ENCODE data around the gene ENPP1. TPM values are rescaled to one million over a fixed set of nuclear protein-coding genes. Genes with fewer than 3 reads are reported as not detected.

Gene ENPP1
- polyA plus RNA-seq, 1 experiment, result 30.4 TPM

- no peak overlapping the region for H3K4me3 ChIP-seq (ENCODE audit: low read depth, low read length)
- no peaks in the 10 kb centered on the region for H3K9me3 ChIP-seq (ENCODE audit: control insufficient read depth, insufficient read depth, low read length)
- no peaks in the 10 kb centered on the region for H3K27me3 ChIP-seq (ENCODE audit: control insufficient read depth, insufficient read depth, low read length)
- POLR2A ChIA-PET, result interaction anchor here (0.6 kb wide), 1 partner anchor 15 kb away, joined by 3 read pairs; no protein-coding TSS in a partner anchor
- no peak for DNase-seq (ENCODE audit: low read depth, low spot score)
- H3K27ac ChIP-seq (ENCODE audit: low read depth, low read length), result no peak overlapping the region
- CTCF ChIA-PET, result interaction anchor here (2.4 kb wide), 1 partner anchor 145 kb away, joined by 6 read pairs; no protein-coding TSS in a partner anchor
- TF ChIP-seq, protein P1, sequence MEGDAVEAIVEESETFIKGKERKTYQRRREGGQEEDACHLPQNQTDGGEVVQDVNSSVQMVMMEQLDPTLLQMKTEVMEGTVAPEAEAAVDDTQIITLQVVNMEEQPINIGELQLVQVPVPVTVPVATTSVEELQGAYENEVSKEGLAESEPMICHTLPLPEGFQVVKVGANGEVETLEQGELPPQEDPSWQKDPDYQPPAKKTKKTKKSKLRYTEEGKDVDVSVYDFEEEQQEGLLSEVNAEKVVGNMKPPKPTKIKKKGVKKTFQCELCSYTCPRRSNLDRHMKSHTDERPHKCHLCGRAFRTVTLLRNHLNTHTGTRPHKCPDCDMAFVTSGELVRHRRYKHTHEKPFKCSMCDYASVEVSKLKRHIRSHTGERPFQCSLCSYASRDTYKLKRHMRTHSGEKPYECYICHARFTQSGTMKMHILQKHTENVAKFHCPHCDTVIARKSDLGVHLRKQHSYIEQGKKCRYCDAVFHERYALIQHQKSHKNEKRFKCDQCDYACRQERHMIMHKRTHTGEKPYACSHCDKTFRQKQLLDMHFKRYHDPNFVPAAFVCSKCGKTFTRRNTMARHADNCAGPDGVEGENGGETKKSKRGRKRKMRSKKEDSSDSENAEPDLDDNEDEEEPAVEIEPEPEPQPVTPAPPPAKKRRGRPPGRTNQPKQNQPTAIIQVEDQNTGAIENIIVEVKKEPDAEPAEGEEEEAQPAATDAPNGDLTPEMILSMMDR (IDR thresholded peaks at IDR 0.05; ENCODE audit: low read depth, low read length), result no peak
Measured at GRCh38 chr6:131840441-131840840, 32.6 kb downstream of the ENPP1 start.

- Histone ChIP-seq H3K27ac (ENCODE audit: low read depth, low read length) (no peak overlapping the region), H3K4me3 (ENCODE audit: low read depth, low read length) (no peak overlapping the region), H3K27me3 (ENCODE audit: control insufficient read depth, insufficient read depth, low read length) (no peaks in the 10 kb centered on the region), H3K9me3 (ENCODE audit: control insufficient read depth, insufficient read depth, low read length) (no peaks in the 10 kb centered on the region)
- TF ChIP-seq, protein P1 (IDR thresholded peaks at IDR 0.05; ENCODE audit: low read depth, low read length), result no peak
- DNase-seq (ENCODE audit: low read depth, low spot score), result no peak
- POLR2A ChIA-PET, result no interaction called here
- CTCF ChIA-PET, result no interaction called here
Measured at GRCh38 chr6:131840936-131841583, 33.2 kb downstream of the ENPP1 start.

DNA sequence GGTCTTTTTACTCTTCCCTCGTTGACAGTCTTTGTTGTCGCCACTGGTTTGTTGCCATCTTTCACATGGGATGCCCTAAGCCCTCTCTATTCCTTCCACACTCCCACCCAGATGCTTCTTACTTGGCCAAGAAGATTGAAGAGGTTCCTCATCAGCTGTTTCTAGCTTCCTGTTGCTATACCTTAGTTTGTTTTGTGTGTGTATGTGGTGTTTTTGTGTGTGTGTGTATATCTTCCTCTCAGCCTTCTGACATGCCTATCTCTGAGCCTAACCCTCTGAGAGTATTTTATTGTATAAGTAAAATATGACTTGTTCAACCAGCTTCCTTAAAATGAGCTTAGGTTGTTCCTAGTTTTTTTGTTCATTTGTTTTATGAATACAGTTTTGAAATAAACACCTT is 35.9 kb downstream of the ENPP1 start:
- Histone ChIP-seq H3K27ac (ENCODE audit: low read depth, low read length) (no peak overlapping the region), H3K4me3 (ENCODE audit: low read depth, low read length) (no peak overlapping the region), H3K9me3 (ENCODE audit: control insufficient read depth, insufficient read depth, low read length) (no peaks in the 10 kb centered on the region), H3K27me3 (ENCODE audit: control insufficient read depth, insufficient read depth, low read length) (no peaks in the 10 kb centered on the region)
- POLR2A ChIA-PET, result interaction anchor here (0.8 to 1.3 kb wide), 2 partner anchors 24 to 28 kb away, joined by 4 read pairs; no protein-coding TSS in a partner anchor
- CTCF ChIA-PET, result interaction anchor here (0.6 to 2.0 kb wide), 6 partner anchors 17 to 426 kb away, joined by 3 to 13 read pairs (median 5); no protein-coding TSS in a partner anchor
- no peak for DNase-seq (ENCODE audit: low read depth, low spot score)
- TF ChIP-seq, protein P1 (IDR thresholded peaks at IDR 0.05; ENCODE audit: low read depth, low read length), result no peak

- Histone ChIP-seq H3K27me3 (ENCODE audit: control insufficient read depth, insufficient read depth, low read length) (no peaks in the 10 kb centered on the region), H3K9me3 (ENCODE audit: control insufficient read depth, insufficient read depth, low read length) (no peaks in the 10 kb centered on the region), H3K4me3 (ENCODE audit: low read depth, low read length) (no peak overlapping the region), H3K27ac (ENCODE audit: low read depth, low read length) (no peak overlapping the region)
- ChIA-PET POLR2A (interaction anchor here (0.8 to 1.3 kb wide), 2 partner anchors 23 to 28 kb away, joined by 4 read pairs; no protein-coding TSS in a partner anchor), CTCF (interaction anchor here (0.6 to 2.0 kb wide), 5 partner anchors 16 to 149 kb away, joined by 3 to 13 read pairs (median 7); no protein-coding TSS in a partner anchor)
- peak; percentile 43 for DNase-seq (ENCODE audit: low read depth, low spot score)
- TF ChIP-seq, protein P1 (IDR thresholded peaks at IDR 0.05; ENCODE audit: low read depth, low read length), result no peak
Measured at GRCh38 chr6:131844243-131844841, 36.5 kb downstream of the ENPP1 start.

Measured in AG04450 (cell line).